Heart right ventricle (tissue), 16 donors: ENCODE data around the gene ST7. TPM values are rescaled to one million over a fixed set of nuclear protein-coding genes. Genes with fewer than 3 reads are reported as not detected.

Experiments
- ATAC-seq, 8 donors: fragments of 200-7000 bp; cut with Tn5 transposase; one replicate each; pipeline ENCODE4 v1.9.1; 2020; ENCODE audit warnings: mild to moderate bottlenecking in 8 of 8, moderate library complexity in 8 of 8, moderate number of reproducible peaks in 1 of 8
- DNase-seq, 2 donors: peaks; one replicate each; pipeline ENCODE4 v3.0.0-alpha.2; 2020
- H3K27ac ChIP-seq, 10 donors: fragments of 200-600 bp; sonication (generic) in 2 of 10; one replicate each; pipeline versions ENCODE4 v1.5.0 to v1.8.0; 2020 to 2022; ENCODE audit warnings: mild to moderate bottlenecking in 3 of 10
- H3K27me3 ChIP-seq, 7 donors: fragments of 200-600 bp; one replicate each; pipeline ENCODE4 v1.8.0; 2021 to 2022; ENCODE audit warnings: mild to moderate bottlenecking in 2 of 7
- H3K36me3 ChIP-seq, 9 donors: fragments of 200-600 bp; sonication (generic) in 1 of 9; one replicate each; pipeline versions ENCODE4 v1.5.0 to v1.8.0; 2020 to 2022; ENCODE audit warnings: mild to moderate bottlenecking in 2 of 9
- H3K4me1 ChIP-seq, 9 donors: fragments of 200-600 bp; sonication (generic) in 1 of 9; one replicate each; pipeline versions ENCODE4 v1.5.0 to v1.8.0; 2020 to 2022; ENCODE audit warnings: mild to moderate bottlenecking in 4 of 9
- H3K4me3 ChIP-seq, 10 donors: fragments of 200-600 bp; sonication (generic) in 2 of 10; one replicate each; pipeline versions ENCODE4 v1.5.0 to v1.8.0; 2020 to 2022; ENCODE audit warnings: mild to moderate bottlenecking in 7 of 10, moderate library complexity in 2 of 10
- H3K9me3 ChIP-seq, 11 donors: fragments of 200-600 bp in 10 of 11; sonication (generic) in 2 of 11; one replicate each; pipeline versions ENCODE4 v1.5.0 to v1.8.0; 2013 to 2022; ENCODE audit warnings: mild to moderate bottlenecking in 2 of 11, control low read depth in 1 of 11, moderate library complexity in 1 of 11
- CTCF ChIP-seq, 9 donors: fragments of 200-600 bp; sonication (generic) in 2 of 9; IDR thresholded peaks; one replicate each; pipeline versions ENCODE4 v1.5.0 to v1.8.0; 2021 to 2022; ENCODE audit warnings: antibody characterized with exemption in 9 of 9, mild to moderate bottlenecking in 5 of 9, moderate library complexity in 1 of 9
- WGBS, 2 donors: extraction: QIAGEN DNeasy Blood & Tissue Kit; methylation state at CpG; one replicate each; pipeline ENCODE4 v1.1.7; 2013; ENCODE audit warnings: inconsistent platforms in 1 of 2; 5-methylcytosine and 5-hydroxymethylcytosine counted together
- intact Hi-C, 10 donors: fragments of 100-400 bp; cut with DNase I; formaldehyde crosslinking; loops; one replicate each; pipeline versions ENCODE4 v1.11.1 to v1.14.2; 2022
- polyA plus RNA-seq, 2 donors: library from polyadenylated mRNA; stranded (reverse); fragments of 200-250 nt; gene quantifications; one replicate each; pipeline ENCODE4 v1.2.3, GENCODE V29; 2013
- total RNA-seq, 10 donors: library from RNA; stranded (reverse); fragmentation: NEBNext Ultra II Directional in 3 of 10; extraction: Animal tissue kit (Norgen Biotek cat#: 25700) in 3 of 10; gene quantifications; one replicate each; pipeline versions ENCODE4 v1.2.1 to v1.2.4, GENCODE V29; 2021 to 2023
- donor health status: Arrhythmogenic right ventricular cardiomyopathy.
- donor health status: ischemic (EF 13 %, LVEDD 7.1; RV severe dilation, severe dysfunction).
- donor health status: healthy with polysubstance abuse.
- donor health status: DM: no; HTN: yes; CAD: no.
- donor health status: DM: no; HTN: no; CAD: no.
- donor health status: ischemic (EF 25% LVEDD 6.9; RV normal size, moderate dysfunction).
- donor health status: ischemic (EF 25% LVEDD 5.7; RV mildly dilated, moderate dysfunction).
- donor health status: healthy.
- donor health status: DM: yes; HTN: yes; CAD: no.
- donor health status: Ischemic cardiomyopathy.
- donor health status: ischemic (EF 35%, LVEDD 5.7; RV mildly dilated, moderate dysfunction).
- donor health status: nonischemic (EF 11% LVEDD 7.7; RV severe dilation, severe dysfunction).
- donor health status: DM: yes; HTN: yes; CAD: no.
- donor health status: PGD.
- donor health status: ischemic (EF 29% LVEDD 5.4; RV normal size, mild dysfunction).
- donor health status: nonischemic (EF 23%, LVEDD 6.1; RV moderate dilation, normal function).

Gene ST7
- total and polyA plus RNA-seq, 12 donors: 20.1 to 40.2 (median 23.4) TPM

DNA sequence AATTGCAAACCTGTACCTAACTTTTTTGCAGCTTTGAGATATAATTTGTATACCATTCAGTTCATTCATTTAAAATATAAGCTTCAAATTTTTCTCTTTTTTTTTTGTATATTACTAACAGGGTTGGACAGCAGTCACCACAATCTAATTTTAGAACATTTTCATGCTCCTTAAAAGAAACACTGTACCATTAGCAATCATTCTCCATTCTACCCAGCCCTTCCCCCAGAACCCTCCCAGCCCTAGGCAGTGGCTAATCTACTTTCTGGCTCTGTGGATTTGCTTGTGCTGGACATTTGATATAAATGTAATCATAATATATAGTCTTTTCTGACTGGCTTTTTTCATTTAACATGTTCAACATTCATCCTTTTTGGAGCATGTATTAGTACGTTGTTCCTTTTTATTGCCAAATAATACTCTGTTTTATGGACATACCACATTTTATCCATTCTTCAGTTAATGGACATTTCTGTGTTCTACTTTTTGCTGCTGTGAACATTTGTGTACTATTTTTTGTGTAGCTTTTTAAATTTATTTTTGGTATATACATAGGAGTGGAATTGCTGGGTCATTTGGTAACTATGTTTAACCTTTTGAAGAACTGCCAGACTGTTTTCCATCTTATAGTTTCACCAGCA lies 40.9 kb upstream of the ST7 start:
- no peak overlapping the region for H3K27ac ChIP-seq
- DNase-seq (no peak), ATAC-seq (peak in 2 of 8 donors; percentile 15 to 51)
- WGBS, 2 donors: 100% methylated on average over 1 of the region's 1 CpG
- H3K4me3 ChIP-seq: no peak overlapping the region
- H3K36me3 ChIP-seq: peaks cover 0 to 99% (median 62%) of the 10 kb centered on the region in 9 donors
- peaks cover 0 to 6% (median 0%) of the 10 kb centered on the region in 11 donors for H3K9me3 ChIP-seq
- no peak for TF ChIP-seq CTCF (IDR thresholded peaks at IDR 0.05)
- intact Hi-C loops: loop anchor here in 1 of 10 donors (10.0 kb wide), 1 partner anchor 48 kb away; the partner anchor contains the start of gene CAPZA2
- H3K4me1 ChIP-seq: peaks cover 0 to 16% (median 0%) of the 10 kb centered on the region in 9 donors
- no peaks in the 10 kb centered on the region for H3K27me3 ChIP-seq

- Histone ChIP-seq H3K36me3 (peaks cover 0 to 87% (median 44%) of the 10 kb centered on the region in 9 donors), H3K27ac (no peak overlapping the region), H3K4me3 (no peak overlapping the region), H3K27me3 (no peaks in the 10 kb centered on the region), H3K9me3 (no peaks in the 10 kb centered on the region), H3K4me1 (no peaks in the 10 kb centered on the region)
- WGBS, 2 donors: 78 to 94% methylated on average over 3 of the region's 3 CpGs
- ATAC-seq: no peak
- intact Hi-C loops: loop anchor here in 1 of 10 donors (10.0 kb wide), 1 partner anchor 54 kb away; the partner anchor contains the start of gene CAPZA2
- DNase-seq: no peak
- TF ChIP-seq CTCF (IDR thresholded peaks at IDR 0.05): no peak
Measured at GRCh38 chr7:116918704-116919103, 34.6 kb upstream of the ST7 start.

DNA sequence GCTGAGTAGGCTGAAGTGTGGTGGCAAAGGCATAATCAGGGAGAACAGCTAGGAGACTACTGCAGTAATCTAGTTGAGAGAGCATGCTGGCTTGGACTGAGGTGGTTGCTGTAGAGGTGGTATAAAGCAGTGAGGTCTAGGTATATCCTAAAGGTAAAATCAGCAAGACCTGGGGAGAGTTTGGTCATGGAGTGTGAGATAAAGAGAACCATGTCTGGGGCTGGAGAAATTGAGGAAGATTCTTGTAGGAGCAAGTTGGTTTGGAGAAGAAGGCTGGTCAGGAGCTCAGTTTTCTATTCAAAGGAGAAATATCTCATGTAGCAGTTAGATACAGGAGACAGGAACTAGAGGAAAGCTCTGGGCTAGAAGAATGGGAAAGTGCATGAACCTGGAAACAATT lies 32.9 kb upstream of the ST7 start:
- intact Hi-C loops: no loop called here
- Histone ChIP-seq H3K4me1 (no peaks in the 10 kb centered on the region), H3K4me3 (no peak overlapping the region), H3K9me3 (no peaks in the 10 kb centered on the region), H3K27me3 (no peaks in the 10 kb centered on the region), H3K27ac (no peak overlapping the region), H3K36me3 (peaks cover 0 to 70% (median 34%) of the 10 kb centered on the region in 9 donors)
- DNase-seq (no peak), ATAC-seq (no peak)
- no peak for TF ChIP-seq CTCF (IDR thresholded peaks at IDR 0.05)

DNA sequence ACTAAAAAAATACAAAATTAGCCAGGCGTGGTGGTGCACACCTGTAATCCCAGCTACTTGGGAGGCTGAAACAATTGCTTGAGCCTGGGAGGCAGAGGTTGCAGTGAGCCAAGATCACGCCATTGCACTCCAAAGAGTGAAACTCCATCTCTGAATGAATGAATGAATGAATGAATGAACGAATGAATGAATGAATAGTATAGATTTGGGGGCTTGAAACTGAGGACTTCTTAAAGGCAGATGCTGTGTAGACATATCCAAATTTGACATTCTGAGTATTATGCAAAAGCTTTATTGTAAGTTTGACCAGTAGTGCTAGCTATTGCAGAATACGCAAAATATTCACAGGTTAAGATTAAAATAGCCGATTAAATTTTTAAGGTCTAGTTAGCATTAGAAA lies 30.8 kb upstream of the ST7 start:
- ATAC-seq (no peak), DNase-seq (no peak)
- Histone ChIP-seq H3K27me3 (no peaks in the 10 kb centered on the region), H3K36me3 (peaks cover 0 to 49% (median 15%) of the 10 kb centered on the region in 9 donors), H3K4me3 (no peak overlapping the region), H3K4me1 (no peaks in the 10 kb centered on the region), H3K27ac (no peak overlapping the region), H3K9me3 (no peaks in the 10 kb centered on the region)
- no peak for TF ChIP-seq CTCF (IDR thresholded peaks at IDR 0.05)
- intact Hi-C loops: no loop called here
- WGBS, 2 donors: 66 to 69% methylated on average over 5 of the region's 5 CpGs
